ENCODE results near the gene DNAJA2. TPM values are rescaled to one million over a fixed set of nuclear protein-coding genes. Genes with fewer than 3 reads are reported as not detected.

DNAJA2 gene
- total and polyA plus RNA-seq, 5 experiments from 2014 or later: 62.5 to 83.7 (median 77.1) TPM

DNA sequence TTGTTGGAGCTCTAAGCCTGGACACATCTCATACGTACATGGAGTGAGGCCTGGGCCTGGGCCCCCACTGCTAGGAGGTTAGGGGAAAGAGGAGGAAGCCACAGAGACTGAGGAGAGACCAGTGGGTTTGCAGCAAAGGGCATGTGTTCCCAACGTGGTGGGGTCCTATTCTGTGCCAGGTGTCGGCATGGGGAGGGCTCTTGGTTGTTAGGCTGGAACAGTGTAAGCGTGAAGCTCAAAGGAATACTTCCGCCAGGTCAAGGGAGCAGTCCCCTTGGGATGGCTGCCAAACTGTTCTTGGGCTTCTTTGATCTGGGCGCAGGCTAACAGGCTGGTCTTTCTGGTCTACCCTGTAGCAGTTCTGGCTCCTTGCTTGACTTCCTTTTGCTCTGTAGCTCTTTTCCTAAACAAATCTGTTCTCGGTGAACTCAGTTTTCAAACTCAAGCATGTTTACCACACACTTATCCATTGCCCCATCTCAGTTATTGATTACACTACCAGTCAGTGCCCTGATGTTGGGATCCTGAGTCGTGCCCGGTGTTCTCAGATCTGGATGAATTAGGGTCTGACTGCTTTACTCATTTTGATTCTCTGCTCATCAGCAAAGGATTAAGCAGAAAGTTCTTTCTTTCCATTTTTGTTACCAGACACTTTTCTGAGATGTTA is 52.9 kb downstream of the DNAJA2 start:
- no peak overlapping the region for H3K27ac Mint-ChIP-seq
- H3K9me3 Mint-ChIP-seq: no peaks in the 10 kb centered on the region
- no peak overlapping the region for H3K4me3 Mint-ChIP-seq
- no peaks in the 10 kb centered on the region for H3K36me3 Mint-ChIP-seq
- peaks cover 0 to 1% (median 0%) of the 10 kb centered on the region in 5 donors for H3K27me3 Mint-ChIP-seq
- no peak for ATAC-seq
- POLR2A ChIA-PET: no interaction called here
- no peak for DNase-seq
- H3K4me1 Mint-ChIP-seq: peaks cover 0 to 28% (median 1%) of the 10 kb centered on the region in 4 donors

DNA sequence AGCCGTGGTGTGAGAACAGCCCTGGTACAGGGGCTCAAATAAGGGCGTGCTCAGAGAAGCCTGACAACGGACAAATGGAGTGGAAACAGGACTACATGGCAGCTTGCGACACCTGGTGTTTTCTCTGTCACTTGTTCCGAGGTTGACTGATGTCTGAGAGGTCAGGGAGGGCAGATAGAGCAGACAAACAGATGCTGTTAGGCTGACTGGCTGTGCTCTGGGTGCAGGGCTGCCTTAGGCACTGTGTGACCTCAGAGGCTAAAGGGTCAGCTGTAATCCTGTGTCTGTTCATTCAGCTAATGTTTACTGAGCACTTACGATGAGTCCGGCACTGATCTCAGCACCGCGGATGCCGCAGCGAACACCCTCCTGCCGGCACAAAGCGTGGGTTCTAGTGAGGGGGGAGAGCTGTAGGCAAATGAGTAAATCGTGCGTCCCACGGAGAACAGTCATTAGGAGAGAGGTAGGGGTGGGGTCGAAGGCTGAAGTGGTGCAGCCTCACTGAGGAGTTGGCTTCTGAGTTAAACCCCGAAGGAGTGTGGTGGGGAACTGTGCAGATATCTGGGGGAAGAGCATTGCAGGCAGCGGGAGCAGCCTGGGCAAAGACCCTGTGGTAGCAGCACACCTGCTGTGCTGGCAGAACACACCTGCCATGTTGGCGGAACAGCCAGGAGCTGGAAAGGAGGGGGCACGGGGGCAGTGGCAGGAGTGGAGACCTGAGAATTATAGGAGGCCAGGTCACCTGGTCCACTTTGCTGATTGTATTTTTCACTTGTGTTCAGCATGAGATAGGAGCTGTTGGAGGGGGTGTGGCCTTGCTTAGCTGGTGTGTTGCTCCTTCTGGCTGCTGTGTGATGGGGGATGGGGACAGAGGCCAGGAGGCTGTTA is 54.3 kb downstream of the DNAJA2 start:
- peaks cover 0 to 28% (median 1%) of the 10 kb centered on the region in 4 donors for H3K4me1 Mint-ChIP-seq
- POLR2A ChIA-PET: no interaction called here
- peak overlapping the region in 1 of 10 donors; percentile 22 for H3K4me3 Mint-ChIP-seq
- ATAC-seq (no peak), DNase-seq (no peak)
- H3K36me3 Mint-ChIP-seq: no peaks in the 10 kb centered on the region
- no peak overlapping the region for H3K27ac Mint-ChIP-seq
- no peaks in the 10 kb centered on the region for H3K9me3 Mint-ChIP-seq
- peaks cover 0 to 1% (median 0%) of the 10 kb centered on the region in 5 donors for H3K27me3 Mint-ChIP-seq

DNA sequence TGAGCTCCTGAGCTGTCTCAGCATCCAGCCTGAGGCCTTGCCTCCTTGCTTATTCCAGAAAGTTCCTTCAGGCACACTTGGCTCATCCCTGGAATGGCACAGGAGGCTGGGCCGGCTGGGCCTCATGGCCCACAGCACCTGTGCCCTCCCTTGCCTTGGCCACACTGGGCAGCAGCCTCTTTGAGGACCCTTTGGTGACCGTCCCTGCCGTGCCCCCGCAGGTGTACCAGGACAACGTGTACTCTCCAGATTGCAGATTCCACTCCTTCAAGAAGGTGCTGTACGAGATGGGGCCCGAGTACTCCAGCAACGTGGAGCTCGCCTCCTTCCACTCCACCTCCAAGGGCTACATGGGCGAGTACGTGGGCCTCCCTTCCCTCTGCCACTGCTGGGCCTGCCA is 55.1 kb downstream of the DNAJA2 start:
- Mint-ChIP-seq H3K9me3 (no peaks in the 10 kb centered on the region), H3K27ac (no peak overlapping the region), H3K36me3 (no peaks in the 10 kb centered on the region), H3K4me3 (no peak overlapping the region), H3K27me3 (peaks cover 0 to 1% (median 0%) of the 10 kb centered on the region in 5 donors), H3K4me1 (peaks cover 0 to 28% (median 1%) of the 10 kb centered on the region in 4 donors)
- POLR2A ChIA-PET: no interaction called here
- no peak for ATAC-seq
- DNase-seq: no peak

- H3K27ac Mint-ChIP-seq: no peak overlapping the region
- POLR2A ChIA-PET: no interaction called here
- H3K4me3 Mint-ChIP-seq: no peak overlapping the region
- no peaks in the 10 kb centered on the region for H3K27me3 Mint-ChIP-seq
- H3K4me1 Mint-ChIP-seq: peaks cover 0 to 28% (median 1%) of the 10 kb centered on the region in 4 donors
- H3K9me3 Mint-ChIP-seq: no peaks in the 10 kb centered on the region
- H3K36me3 Mint-ChIP-seq: no peaks in the 10 kb centered on the region
- ATAC-seq (no peak), DNase-seq (no peak)
Measured at GRCh38 chr16:46916980-46917379, 56.5 kb downstream of the DNAJA2 start.

- POLR2A ChIA-PET: no interaction called here
- no peak overlapping the region for H3K4me3 Mint-ChIP-seq
- H3K9me3 Mint-ChIP-seq: no peaks in the 10 kb centered on the region
- ATAC-seq (no peak), DNase-seq (no peak)
- peaks cover 0 to 29% (median 1%) of the 10 kb centered on the region in 4 donors for H3K4me1 Mint-ChIP-seq
- H3K36me3 Mint-ChIP-seq: no peaks in the 10 kb centered on the region
- no peak overlapping the region for H3K27ac Mint-ChIP-seq
- no peaks in the 10 kb centered on the region for H3K27me3 Mint-ChIP-seq
Measured at GRCh38 chr16:46915483-46916025, 57.9 kb downstream of the DNAJA2 start.

GRCh38 chr16:46914556-46915201 is 58.8 kb downstream of the DNAJA2 start:
- POLR2A ChIA-PET: no interaction called here
- Mint-ChIP-seq H3K9me3 (no peaks in the 10 kb centered on the region), H3K27ac (no peak overlapping the region)

DNA sequence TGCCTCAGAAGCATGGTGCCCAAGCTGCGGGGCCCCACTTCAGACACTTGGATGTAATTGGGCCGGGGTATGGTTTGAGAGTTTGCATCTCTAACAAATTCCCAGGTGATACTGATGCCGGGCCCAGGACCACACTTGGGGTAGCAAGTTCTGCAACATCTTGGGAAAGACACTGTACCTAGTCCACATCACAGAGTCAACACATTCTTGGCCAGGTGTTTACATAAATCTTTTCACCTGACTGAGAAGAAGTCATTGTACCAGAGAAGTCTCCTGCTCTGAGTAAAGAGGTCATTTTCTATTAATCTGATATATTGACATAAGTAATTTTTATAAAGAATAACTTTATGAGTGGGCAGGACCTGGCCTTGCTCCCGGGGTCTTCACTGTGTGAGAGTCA is 61.8 kb downstream of the DNAJA2 start:
- no peaks in the 10 kb centered on the region for H3K27me3 Mint-ChIP-seq
- no peaks in the 10 kb centered on the region for H3K9me3 Mint-ChIP-seq
- peaks cover 0 to 10% (median 3%) of the 10 kb centered on the region in 4 donors for H3K4me1 Mint-ChIP-seq
- H3K27ac Mint-ChIP-seq: no peak overlapping the region
- POLR2A ChIA-PET: no interaction called here
- DNase-seq: no peak
- no peak for ATAC-seq
- no peak overlapping the region for H3K4me3 Mint-ChIP-seq
- H3K36me3 Mint-ChIP-seq: no peaks in the 10 kb centered on the region

More at GRCh38 chr16:46914556-46915201, 58.8 kb downstream of the DNAJA2 start:
- peaks cover 0 to 28% (median 1%) of the 10 kb centered on the region in 4 donors for H3K4me1 Mint-ChIP-seq
- H3K4me3 Mint-ChIP-seq: no peak overlapping the region
- H3K36me3 Mint-ChIP-seq: no peaks in the 10 kb centered on the region
- no peak for ATAC-seq
- no peak for DNase-seq
- H3K27me3 Mint-ChIP-seq: no peaks in the 10 kb centered on the region

DNA sequence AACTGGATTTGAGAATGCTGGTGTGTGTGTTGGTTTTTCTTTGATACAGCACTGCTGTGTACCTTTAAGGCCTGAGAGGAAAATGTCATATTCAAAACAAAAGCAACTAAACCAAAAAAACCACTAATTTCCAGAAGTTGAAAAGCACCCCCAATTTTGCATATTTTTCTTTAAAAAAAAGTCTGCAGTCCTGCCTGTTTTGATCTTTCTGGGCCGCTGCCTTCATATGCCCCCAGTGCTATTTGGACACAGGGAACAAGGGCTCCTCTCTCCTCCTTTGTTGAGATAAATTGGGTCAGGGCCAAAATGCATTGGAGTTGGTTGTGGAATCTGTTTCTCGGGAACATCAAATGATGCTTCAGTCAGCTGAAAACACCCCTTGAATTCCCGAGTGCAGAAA is 62.4 kb downstream of the DNAJA2 start:
- no peaks in the 10 kb centered on the region for H3K27me3 Mint-ChIP-seq
- POLR2A ChIA-PET: no interaction called here
- ATAC-seq (no peak), DNase-seq (no peak)
- H3K4me1 Mint-ChIP-seq: peaks cover 0 to 6% (median 3%) of the 10 kb centered on the region in 4 donors
- no peaks in the 10 kb centered on the region for H3K36me3 Mint-ChIP-seq
- H3K9me3 Mint-ChIP-seq: no peaks in the 10 kb centered on the region
- H3K27ac Mint-ChIP-seq: no peak overlapping the region
- no peak overlapping the region for H3K4me3 Mint-ChIP-seq

GRCh38 chr16:46908540-46909372 is 64.7 kb downstream of the DNAJA2 start:
- DNase-seq: peak; percentile 21 to 79 (median 50)
- no peaks in the 10 kb centered on the region for H3K27me3 Mint-ChIP-seq
- no peaks in the 10 kb centered on the region for H3K36me3 Mint-ChIP-seq
- H3K9me3 Mint-ChIP-seq: no peaks in the 10 kb centered on the region
- peak in 1 of 2 donors; percentile 53 for ATAC-seq
- no peak overlapping the region for H3K27ac Mint-ChIP-seq
- H3K4me1 Mint-ChIP-seq: peaks cover 0 to 6% (median 2%) of the 10 kb centered on the region in 4 donors
- no peak overlapping the region for H3K4me3 Mint-ChIP-seq
- POLR2A ChIA-PET: interaction anchor here (0.5 kb wide), 1 partner anchor 10 kb away, joined by 3 read pairs; no protein-coding TSS in a partner anchor

DNA sequence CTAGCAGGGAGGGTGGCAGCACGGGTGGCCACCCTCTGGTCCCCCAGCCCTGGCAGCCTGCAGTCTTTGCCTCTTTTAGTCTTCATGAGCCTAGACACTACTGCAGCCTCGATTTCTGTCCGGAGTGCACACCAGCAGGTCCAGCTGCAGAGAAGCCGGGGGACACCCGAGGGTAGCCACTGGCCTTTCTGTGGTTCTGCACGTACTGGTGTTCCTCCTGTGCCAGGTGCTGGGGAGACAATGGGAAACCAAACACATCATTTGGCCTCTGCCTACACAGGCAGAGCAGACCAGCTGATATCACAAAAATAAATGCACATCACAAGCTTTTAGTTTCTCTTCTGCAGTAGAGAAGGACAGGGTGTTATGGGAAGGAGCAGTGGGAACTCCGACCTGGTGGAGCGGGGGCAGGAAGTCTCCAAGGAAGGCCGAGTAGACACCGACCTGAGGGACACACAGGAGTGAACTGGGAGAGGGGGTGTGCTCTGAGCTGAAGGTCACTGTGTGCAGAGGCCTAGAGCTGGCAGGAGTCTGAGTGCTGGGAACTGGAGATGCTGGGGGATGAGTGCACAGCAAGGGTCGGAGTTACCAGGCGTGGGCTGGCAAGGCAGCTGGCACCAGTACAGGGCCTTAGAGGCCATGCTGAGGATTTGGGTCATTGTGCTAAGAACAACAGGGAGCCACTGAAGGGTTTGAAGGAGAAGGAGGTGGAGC is 66.3 kb downstream of the DNAJA2 start:
- POLR2A ChIA-PET: no interaction called here
- H3K27me3 Mint-ChIP-seq: no peaks in the 10 kb centered on the region
- no peak overlapping the region for H3K4me3 Mint-ChIP-seq

DNA sequence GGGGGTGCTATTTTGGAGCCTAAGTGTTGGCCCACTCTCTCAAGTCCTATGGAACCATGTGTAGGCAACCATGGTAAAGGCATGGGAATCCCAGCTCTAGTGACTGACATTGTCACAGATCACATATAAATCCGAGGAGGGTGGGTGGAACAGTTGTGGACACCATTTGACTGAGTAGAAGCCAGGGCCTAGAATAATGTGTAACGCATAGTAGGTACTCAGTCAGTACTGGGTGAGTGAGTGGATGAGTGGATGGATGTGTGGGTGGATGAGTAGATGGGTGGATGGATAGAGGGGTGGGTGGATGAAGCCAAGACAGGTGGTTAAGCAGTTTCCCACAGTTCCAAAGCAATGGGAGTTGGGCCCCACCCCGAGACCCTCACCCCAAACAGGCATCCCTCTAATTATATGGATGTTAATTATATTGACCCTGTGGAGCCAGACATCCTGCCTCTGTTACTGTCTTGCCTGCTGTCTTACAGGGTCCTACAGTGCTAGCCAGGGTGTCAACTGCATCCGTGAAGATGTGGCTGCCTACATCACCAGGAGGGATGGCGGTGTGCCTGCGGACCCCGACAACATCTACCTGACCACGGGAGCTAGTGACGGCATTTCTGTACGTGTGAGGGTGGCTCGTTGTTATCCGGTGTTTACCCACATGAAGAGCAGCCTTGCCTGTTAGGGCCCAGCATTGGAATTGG is 67.0 kb downstream of the DNAJA2 start:
- POLR2A ChIA-PET: no interaction called here
- H3K9me3 Mint-ChIP-seq: no peaks in the 10 kb centered on the region
- H3K36me3 Mint-ChIP-seq: no peaks in the 10 kb centered on the region
- DNase-seq: no peak
- ATAC-seq: no peak
- no peaks in the 10 kb centered on the region for H3K27me3 Mint-ChIP-seq
- H3K4me1 Mint-ChIP-seq: peaks cover 0 to 6% (median 2%) of the 10 kb centered on the region in 4 donors
- peak overlapping the region in 1 of 10 donors; percentile 12 for H3K27ac Mint-ChIP-seq
- no peak overlapping the region for H3K4me3 Mint-ChIP-seq

More for the DNA sequence above, 66.3 kb downstream of the DNAJA2 start:
- no peaks in the 10 kb centered on the region for H3K9me3 Mint-ChIP-seq
- H3K4me1 Mint-ChIP-seq: peaks cover 0 to 6% (median 2%) of the 10 kb centered on the region in 4 donors
- DNase-seq: no peak
- H3K27ac Mint-ChIP-seq: peak overlapping the region in 2 of 10 donors; percentile 24 to 41
- no peak for ATAC-seq
- H3K36me3 Mint-ChIP-seq: no peaks in the 10 kb centered on the region

All from naive thymus-derived CD8-positive, alpha-beta T cell (primary cell).